GM12878 (cell line): Measurements from ENCODE around the gene ENOX2. TPM values are rescaled to one million over a fixed set of nuclear protein-coding genes. Genes with fewer than 3 reads are reported as not detected.
A peak's percentile ranks its signal among the peaks of the same experiment; 100 is the strongest.

Experiments
- ATAC-seq: fragments of 200-7000 bp; cut with Tn5 transposase; 3 replicates; pipeline ENCODE4 v1.9.1; 2020; ENCODE audit warnings: mild to moderate bottlenecking, moderate library complexity
- BruUV-seq: library from RNA; stranded (reverse); fragments of 400-500 nt; replicated peaks from 2 replicates; lab custom pipeline; 2021; lab: Mats Ljungman, UMichigan
- CTCF ChIA-PET: fragments of 300-600 bp; sonication (Branson Sonifier 250); formaldehyde crosslinking; extraction: SDS; loops from one replicate; lab custom pipeline; 2021; ENCODE audit warnings: inconsistent platforms; lab: Yijun Ruan, JAX
- POLR2A ChIA-PET: fragments of 350-600 bp; formaldehyde crosslinking; extraction: SDS; loops from one replicate; lab custom pipeline; 2021; ENCODE audit warnings: inconsistent platforms; lab: Charles Lee
- RAD21 ChIA-PET: fragments of 300-600 bp; sonication (Branson Sonifier 250); formaldehyde crosslinking; loops from one replicate; lab custom pipeline; 2023; ENCODE audit warnings: antibody characterized with exemption; ENCODE audit not compliant: unreplicated experiment; lab: Charles Lee
- SMC1A ChIA-PET: fragments of 300-600 bp; sonication (Branson Sonifier 250); formaldehyde crosslinking; loops from one replicate; lab custom pipeline; 2023; ENCODE audit not compliant: unreplicated experiment, uncharacterized antibody; lab: Charles Lee
- DNase-seq: peaks from one replicate; pipeline ENCODE4 v3.0.0-alpha.2; 2011; ENCODE audit warnings: low read depth, low spot score
- FAIRE-seq: peaks from 3 replicates; lab custom pipeline; 2011; peaks lifted over from hg19 to GRCh38; lab: Jason Lieb, UNC
- H2AFZ ChIP-seq: 2 replicates; pipeline ENCODE4 v1.6.0; 2011; ENCODE audit warnings: low read depth, low read length, control low read depth; ENCODE audit not compliant: control insufficient read depth
- H3K27ac ChIP-seq: 2 replicates; pipeline ENCODE4 v1.5.1; 2011; ENCODE audit warnings: control low read depth; ENCODE audit not compliant: control insufficient read depth, insufficient read depth
- H3K27me3 ChIP-seq, 2 experiments: replicated peaks in 1 of 2; 2 replicates each; pipeline versions ENCODE4 v1.6.0 to v1.6.1; 2011; ENCODE audit warnings: low read length in 1 of 2; ENCODE audit not compliant: control insufficient read depth in 2 of 2, insufficient read depth in 2 of 2
- H3K36me3 ChIP-seq, 2 experiments: 2 replicates each; pipeline ENCODE4 v1.5.1; 2011; ENCODE audit warnings: low read length in 1 of 2; ENCODE audit not compliant: control insufficient read depth in 2 of 2, insufficient read depth in 2 of 2
- H3K4me1 ChIP-seq: 2 replicates; pipeline ENCODE4 v1.6.1; 2011; ENCODE audit warnings: mild to moderate bottlenecking, low read length, moderate library complexity, mixed read lengths; ENCODE audit not compliant: control insufficient read depth, insufficient read depth
- H3K4me2 ChIP-seq: 2 replicates; pipeline ENCODE4 v1.6.0; 2011; ENCODE audit warnings: control low read depth; ENCODE audit not compliant: control insufficient read depth, insufficient read depth
- H3K4me3 ChIP-seq: fragments of 200-600 bp; sonication (generic); 2 replicates; pipeline ENCODE4 v1.5.1; 2016
- H3K79me2 ChIP-seq: 2 replicates; pipeline ENCODE4 v1.6.0; 2011; ENCODE audit warnings: low read length; ENCODE audit not compliant: control insufficient read depth, insufficient read depth
- H3K9ac ChIP-seq: 2 replicates; pipeline ENCODE4 v1.8.0; 2011; ENCODE audit warnings: low read length, control low read depth, mixed read lengths; ENCODE audit not compliant: control insufficient read depth, insufficient read depth
- H3K9me3 ChIP-seq: replicated peaks from 3 replicates; pipeline ENCODE4 v1.5.1; 2011; ENCODE audit warnings: mild to moderate bottlenecking, low read length; ENCODE audit not compliant: control insufficient read depth, insufficient read depth
- H4K20me1 ChIP-seq: 2 replicates; pipeline ENCODE4 v1.6.0; 2011; ENCODE audit not compliant: control insufficient read depth, insufficient read depth
- BCL3 ChIP-seq: IDR thresholded peaks from 2 replicates; pipeline ENCODE4 v1.6.1; 2011; ENCODE audit warnings: borderline replicate concordance, low read depth, mild to moderate bottlenecking, moderate library complexity, low read length; ENCODE audit not compliant: insufficient read depth, poor library complexity, severe bottlenecking
- IKZF2 ChIP-seq, 2 experiments: fragments of 450-650 bp; IDR thresholded peaks; 2 replicates each; pipeline ENCODE4 v1.6.1; 2017; ENCODE audit warnings: mild to moderate bottlenecking in 2 of 2, moderate library complexity in 2 of 2
- RELB ChIP-seq: fragments of 450-650 bp; IDR thresholded peaks from 2 replicates; pipeline ENCODE4 v1.6.1; 2017; ENCODE audit warnings: low read depth, mild to moderate bottlenecking, moderate library complexity
- WGBS: methylation state at CpG from one replicate; pipeline ENCODE4 v1.1.6; 2016; ENCODE audit warnings: low lambda C conversion rate; ENCODE audit not compliant: insufficient replicate concordance, insufficient coverage; ENCODE audit errors: missing lambda C conversion rate; 5-methylcytosine and 5-hydroxymethylcytosine counted together
- in situ Hi-C: fragments of 300-500 bp; cut with MboI; formaldehyde crosslinking; loops from 9 replicates; pipeline ENCODE4 v1.14.3; 2018; ENCODE audit warnings: mixed read lengths
- intact Hi-C: fragments of 100-400 bp; cut with micrococcal nuclease; formaldehyde crosslinking; loops from one replicate; pipeline ENCODE4 v1.14.2; 2022; ENCODE audit not compliant: unreplicated experiment
- polyA plus RNA-seq, 11 experiments: library from polyadenylated mRNA; depleted of rRNA in 4 of 11; unstranded in 6 of 11; stranded (reverse) in 5 of 11; fragments of >200 nt; fragmentation: Nextera tagmentation in 4 of 11; fragmentation: Illumina TruSeq in 1 of 11; extraction: Ambion mirVana in 4 of 11; extraction: Trizol in 1 of 11; gene quantifications; 1 replicate in 1 of 11; 2 replicates in 10 of 11; pipeline versions ENCODE4 v1.2.1 to v1.2.3, GENCODE V29; 2011 to 2016; ENCODE audit warnings: inconsistent platforms in 2 of 11, missing spikeins in 2 of 11, low read depth in 1 of 11
- total RNA-seq, 4 experiments: library from RNA; depleted of rRNA in 3 of 4; stranded (reverse); fragments of >200 nt in 3 of 4; fragmentation: Illumina TruSeq in 1 of 4; extraction: Trizol in 1 of 4; gene quantifications; 2 replicates each; pipeline versions ENCODE4 v1.2.1 to v1.2.3, GENCODE V29; 2013 to 2021

Gene ENOX2
- total and polyA plus RNA-seq, 10 of the 15 experiments (the other 5 are each of a cell fraction or from before 2014, with no cell fraction given): 3.2 to 13.0 (median 7.7) TPM

- no peaks in the 10 kb centered on the region for H3K36me3 ChIP-seq
- no peak for DNase-seq
- peak overlapping the region; percentile 15; the same call in 1 of the 2 replicates for H2AFZ ChIP-seq
- peak overlapping the region; percentile 68 for H3K4me3 ChIP-seq
- peak overlapping the region; percentile 31; the same call in 1 of the 2 replicates for H3K27ac ChIP-seq
- no peaks in the 10 kb centered on the region for H3K4me1 ChIP-seq
- in situ Hi-C loops (no loop called here), intact Hi-C loops (loop anchor here (5.0 kb wide), 1 partner anchor 635 kb away; the partner anchor contains the start of gene ZNF280C)
- H3K9ac ChIP-seq: peak overlapping the region; percentile 49; the same call in 1 of the 2 replicates
- ChIA-PET POLR2A (interaction anchor here (0.6 to 0.8 kb wide), 5 partner anchors 25 to 562 kb away, joined by 3 to 5 read pairs (median 4); partner anchors contain the start of gene RBMX2), RAD21 (interaction anchor here (0.6 to 1.0 kb wide), 3 partner anchors 32 to 362 kb away, joined by 3 to 5 read pairs (median 4); no protein-coding TSS in a partner anchor), SMC1A (no interaction called here), CTCF (interaction anchor here (0.6 kb wide), 1 partner anchor 8 kb away, joined by 3 read pairs; no protein-coding TSS in a partner anchor)
- 18% methylated on average over 5 of the region's 11 CpGs for WGBS
- no peaks in the 10 kb centered on the region for H3K27me3 ChIP-seq
- no peaks in the 10 kb centered on the region for H3K9me3 ChIP-seq
- FAIRE-seq: no peak
- no peak for TF ChIP-seq BCL3
- 0 out of 4 replicates have a peak, but pooled peaks of 1 of the 2 experiments have one; percentile 16 for TF ChIP-seq IKZF2 (IDR thresholded peaks at IDR 0.05)
- TF ChIP-seq RELB: 0 out of 2 replicates have a peak, but pooled peaks have one; percentile 10
- ATAC-seq: no peak
- no peaks in the 10 kb centered on the region; the same call in none of the 2 replicates for H3K79me2 ChIP-seq
- no TSS peak for BruUV-seq
- peak overlapping the region; percentile 54 for H3K4me2 ChIP-seq
- H4K20me1 ChIP-seq: no peaks in the 10 kb centered on the region
These were observed 595 bp downstream of the ENOX2 start for GRCh38 chrX:130902446-130902782.
